ENCODE measurements around the gene CSF3R. TPM values are rescaled to one million over a fixed set of nuclear protein-coding genes. Genes with fewer than 3 reads are reported as not detected.

CSF3R gene
- total RNA-seq, 1 experiment from 2014 or later: not detected

- H4K91ac ChIP-seq (ENCODE audit: insufficient read length, low read depth, low read length): no peak overlapping the region
- H3K9me3 ChIP-seq (ENCODE audit: control insufficient read depth, low read depth, low read length): no peaks in the 10 kb centered on the region
- H2BK120ac ChIP-seq (ENCODE audit: low read depth, low read length, poor library complexity, severe bottlenecking): no peak overlapping the region
- H3T11ph ChIP-seq (ENCODE audit: low read length): no peak overlapping the region
- no peaks in the 10 kb centered on the region for H3K27me3 ChIP-seq (ENCODE audit: insufficient read depth, low read length)
- no peak overlapping the region for H2AFZ ChIP-seq (ENCODE audit: low read length)
- H3K27me3 Mint-ChIP-seq (ENCODE audit: low read depth): no peaks in the 10 kb centered on the region
- no peak overlapping the region for H3K14ac ChIP-seq (ENCODE audit: insufficient read depth, low read length)
- H3K23ac ChIP-seq (ENCODE audit: insufficient read length, low read depth, low read length): no peak overlapping the region
- no CpG with 5 or more reads among the region's 1 CpG for WGBS (ENCODE audit: extremely low coverage, insufficient read length, low lambda C conversion rate)
- no peak overlapping the region for H4K8ac ChIP-seq (replicated peaks; ENCODE audit: insufficient read length, low read depth, low read length)
- H3K4me1 Mint-ChIP-seq: peaks cover 16 to 17% of the 10 kb centered on the region in 2 experiments
- no peaks in the 10 kb centered on the region for H3K36me3 Mint-ChIP-seq (ENCODE audit: insufficient read depth in 1 of 3, low read depth in 3 of 3)
- H3K4ac ChIP-seq (ENCODE audit: low read depth, low read length): no peak overlapping the region
- H4K5ac ChIP-seq (ENCODE audit: insufficient read length, low read depth, low read length): no peak overlapping the region
- H3K4me3 Mint-ChIP-seq: no peak overlapping the region
- no peak overlapping the region for H3K4me2 ChIP-seq (ENCODE audit: insufficient read depth, insufficient read length, low read length)
- H3K4me1 ChIP-seq (ENCODE audit: insufficient read depth, low read length): no peaks in the 10 kb centered on the region
- no peaks in the 10 kb centered on the region for H3K79me2 ChIP-seq (ENCODE audit: insufficient read depth, low read length)
- no peak for DNase-seq
- H3K23me2 ChIP-seq (ENCODE audit: insufficient read length, low read depth, low read length, poor library complexity, severe bottlenecking): no peaks in the 10 kb centered on the region
- H3K9ac ChIP-seq (ENCODE audit: extremely low read depth, insufficient read length, low read length): no peak overlapping the region
- H4K20me1 ChIP-seq (ENCODE audit: control insufficient read depth, insufficient read depth, insufficient read length): no peaks in the 10 kb centered on the region
- TF ChIP-seq CTCF (conservative IDR thresholded peaks at IDR 0.05): no peak
- no peak overlapping the region for H2BK12ac ChIP-seq (ENCODE audit: insufficient read length, low read depth, low read length)
- no peak overlapping the region for H3K27ac Mint-ChIP-seq
- H3K79me1 ChIP-seq (ENCODE audit: insufficient read depth, low read depth, low read length, poor library complexity, severe bottlenecking): no peaks in the 10 kb centered on the region
- no peak overlapping the region for H3K27ac ChIP-seq (ENCODE audit: insufficient read length, low read depth, low read length)
- no peak overlapping the region for H2BK15ac ChIP-seq (ENCODE audit: low read depth, low read length)
- no peak overlapping the region for H3K56ac ChIP-seq (ENCODE audit: insufficient read length, low read depth, low read length)
- no peak overlapping the region for H2BK5ac ChIP-seq (ENCODE audit: insufficient read length, low read length)
- H3K18ac ChIP-seq (ENCODE audit: insufficient read length, low read depth, low read length): no peak overlapping the region
- H2BK20ac ChIP-seq (ENCODE audit: low read depth, low read length, poor library complexity, severe bottlenecking): no peak overlapping the region
- no peak overlapping the region for H2AK5ac ChIP-seq (ENCODE audit: insufficient read length, low read length)
- no peaks in the 10 kb centered on the region for H3K9me3 Mint-ChIP-seq
These were observed 30.1 kb upstream of the CSF3R start for GRCh38 chr1:36512842-36513241.

All from H9 (cell line).